NCI-H526 treated with DMSO at 0.1 percent for 48 hours (cell line): ENCODE results near the gene SBK1.
"Not testable (repeated sequence)": the region's sequence is repeated elsewhere in the genome, so short reads cannot be mapped to it uniquely, and the experiment has no call there.

Experiments
- DNase-seq: peaks from one replicate; lab custom pipeline; 2025; lab: John Stamatoyannopoulos, UW

SBK1 gene

GRCh38 chr16:28335678-28336077, 43.4 kb downstream of the SBK1 start:
- DNase-seq: not testable (repeated sequence)

DNA sequence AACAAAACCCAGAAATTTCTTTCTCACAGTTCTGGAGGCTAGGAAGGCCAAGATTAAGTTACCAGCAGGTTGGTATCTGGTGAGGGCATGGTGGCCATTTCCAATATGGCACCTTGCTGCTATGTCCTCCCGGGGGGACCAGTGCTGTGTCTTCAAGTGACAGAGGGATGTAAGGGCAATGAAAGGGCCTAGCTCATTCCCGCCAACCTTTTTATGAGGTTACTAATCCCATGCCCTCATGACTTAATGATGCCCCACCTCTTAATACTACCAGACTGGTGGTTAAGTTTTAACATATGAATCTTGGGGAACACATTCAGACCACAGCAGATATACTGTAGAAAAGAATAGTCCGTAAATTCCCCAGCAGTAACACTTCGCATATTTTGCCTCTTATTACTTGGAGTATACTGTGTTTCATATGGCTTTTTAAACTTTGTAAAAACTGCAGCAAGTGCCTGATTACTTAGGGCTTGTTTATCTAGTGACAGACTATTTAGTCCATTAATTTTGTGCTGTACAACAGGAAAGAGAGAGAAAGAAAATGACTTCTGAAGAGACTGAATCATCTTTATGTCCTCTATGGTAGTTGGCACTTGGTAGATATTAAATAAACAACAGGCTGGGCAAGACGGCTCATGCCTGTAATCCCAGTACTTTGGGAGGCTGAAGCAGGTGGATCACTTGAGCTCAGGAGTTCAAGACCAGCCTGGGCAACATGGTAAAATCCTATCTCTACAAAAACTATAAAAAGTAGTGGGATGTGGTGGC, 44.8 kb downstream of the SBK1 start:
- DNase-seq: not testable (repeated sequence)

DNA sequence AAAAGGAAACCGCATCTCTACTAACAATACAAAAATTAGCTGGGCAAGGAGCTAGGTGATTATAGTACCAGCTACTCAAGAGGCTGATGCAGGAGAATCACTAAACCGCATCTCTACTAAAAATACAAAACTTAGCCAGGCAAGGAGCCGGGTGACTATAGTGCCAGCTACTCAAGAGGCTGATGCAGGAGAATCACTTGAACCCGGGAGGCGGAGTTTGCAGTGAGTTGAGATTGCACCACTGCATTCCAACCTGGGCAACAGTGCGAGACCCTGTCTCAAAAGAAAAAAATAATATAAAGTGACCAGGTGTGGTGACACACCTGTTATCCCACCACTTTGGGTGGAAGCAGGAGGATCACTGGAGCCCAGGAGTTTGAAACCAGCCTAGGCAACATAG, 45.9 kb downstream of the SBK1 start:
- DNase-seq: not testable (repeated sequence)

DNA sequence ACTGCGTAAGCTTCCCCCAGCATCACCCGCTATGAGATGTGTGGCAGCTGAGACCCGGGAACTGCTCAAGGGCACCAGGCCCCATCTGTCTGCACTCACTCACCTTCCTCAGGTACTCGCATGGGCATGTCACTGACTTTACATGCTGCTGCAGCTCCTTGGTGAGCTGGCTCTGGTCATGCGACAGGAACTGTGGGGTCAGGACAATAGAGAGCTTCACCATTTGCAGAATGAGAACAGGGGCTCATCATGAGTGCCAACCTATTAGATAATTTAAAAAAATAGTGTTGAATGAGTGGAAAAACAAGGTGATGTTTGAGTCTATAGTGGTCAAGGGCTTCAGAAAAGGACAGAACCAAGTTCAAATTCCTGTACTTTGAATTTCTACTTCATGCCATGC, 70.3 kb downstream of the SBK1 start:
- not testable (repeated sequence) for DNase-seq

DNA sequence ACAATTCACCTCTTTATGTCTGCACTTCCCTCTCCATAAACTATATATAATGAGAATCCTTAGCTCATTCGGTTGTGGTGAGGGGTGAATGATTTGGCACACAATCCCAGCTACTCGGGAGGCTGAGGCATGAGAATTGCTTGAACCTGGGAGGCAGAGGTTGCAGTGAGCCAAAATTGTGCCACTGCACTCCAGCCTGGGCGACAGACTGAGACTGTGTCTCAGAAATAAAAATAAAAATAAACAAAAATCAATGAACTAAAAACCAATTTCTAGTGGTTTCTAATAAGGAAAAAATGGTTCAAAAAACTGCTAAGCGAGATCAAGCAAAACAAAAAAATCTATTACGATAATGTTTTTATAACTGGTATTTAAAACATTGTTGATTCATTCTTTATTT, 71.1 kb downstream of the SBK1 start, which contains the start of gene NPIPB6:
Gene NPIPB6, minus strand, starts transcription at position 101 of the 400 bp plus-strand sequence. CDS start 686 bp downstream, outside the sequence.
- not testable (repeated sequence) for DNase-seq

DNA sequence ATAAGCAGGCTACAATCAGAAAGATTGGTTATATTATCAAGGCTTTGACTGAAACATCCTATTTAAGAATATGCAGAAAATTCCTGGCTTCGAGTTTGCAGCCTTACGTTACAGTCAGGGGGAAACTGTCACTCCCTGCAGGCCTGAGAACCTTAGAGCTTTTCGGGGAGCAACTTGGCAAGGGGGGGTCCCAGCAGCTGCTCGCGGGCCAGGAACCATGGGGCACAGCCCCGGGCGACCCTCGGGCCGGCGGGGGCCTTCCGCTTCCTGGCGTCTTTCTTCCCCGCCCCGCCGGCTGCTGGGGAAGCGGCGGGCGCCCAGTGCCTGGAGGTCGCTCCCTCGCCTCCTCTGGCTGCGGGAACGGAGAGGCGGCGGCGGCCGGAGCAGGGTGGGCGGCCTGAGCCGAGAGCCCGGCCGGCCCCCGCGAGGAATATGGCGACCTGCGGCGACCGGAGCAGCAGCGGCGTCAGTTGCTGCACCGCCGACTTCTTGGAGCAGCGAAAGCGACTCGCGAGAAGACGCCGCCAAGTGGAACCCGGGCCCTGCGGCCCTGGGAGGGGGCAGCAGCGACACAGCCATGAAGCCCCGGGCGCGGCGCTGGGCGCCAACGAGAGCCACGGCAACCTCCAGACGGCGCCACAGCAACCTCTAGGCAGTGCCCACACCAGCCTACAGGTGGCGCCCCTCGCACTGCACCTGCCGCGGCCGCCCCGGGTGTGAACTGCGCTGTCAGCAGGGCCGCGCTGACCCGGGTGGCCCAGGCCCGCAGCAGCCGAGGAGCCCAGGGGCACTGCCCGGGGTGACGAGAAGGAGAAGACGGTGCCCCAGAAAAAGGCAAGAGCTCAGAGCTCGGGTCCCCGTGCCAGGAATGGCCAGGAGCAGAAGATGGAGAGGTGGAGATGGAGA, 72.2 kb downstream of the SBK1 start:
- DNase-seq: not testable (repeated sequence)

DNA sequence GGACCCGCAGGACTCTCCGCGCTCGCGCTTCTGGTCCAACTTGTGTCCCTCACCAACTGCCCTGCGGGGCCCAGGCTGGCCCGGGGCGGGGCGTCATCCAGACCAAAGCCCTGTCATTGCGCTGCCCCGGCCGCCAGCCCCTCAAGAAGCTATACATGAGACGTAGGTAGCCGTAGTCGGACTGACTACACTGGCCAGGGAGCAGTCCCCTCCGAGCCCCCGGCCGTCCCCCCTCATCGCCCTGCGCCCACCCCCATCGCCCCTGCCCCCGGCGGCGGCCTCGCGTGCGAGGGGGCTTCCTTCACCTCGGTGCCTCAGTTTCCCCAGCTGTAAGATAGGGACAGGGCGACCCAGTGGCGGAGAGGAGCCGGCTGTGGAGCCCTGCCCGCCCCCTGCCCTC, 75.6 kb downstream of the SBK1 start:
- not testable (repeated sequence) for DNase-seq
